HepG2 (cell line): ENCODE data around the gene INSIG1.

Experiments used
- LBX2 ChIP-seq: sonication (generic); formaldehyde crosslinking; IDR thresholded peaks from 2 replicates; pipeline ENCODE4 v1.5.0; 2020; ENCODE audit warnings: missing genetic modification reagents, mild to moderate bottlenecking, borderline replicate concordance
- SP2 ChIP-seq: sonication (generic); formaldehyde crosslinking; IDR thresholded peaks from 2 replicates; pipeline ENCODE4 v1.5.1; 2020; ENCODE audit warnings: mild to moderate bottlenecking, missing genetic modification reagents
- SP4 ChIP-seq: sonication (generic); formaldehyde crosslinking; IDR thresholded peaks from 2 replicates; pipeline ENCODE4 v1.8.1; 2023; ENCODE audit warnings: mild to moderate bottlenecking, missing genetic modification reagents
- ZFAT ChIP-seq: sonication (generic); formaldehyde crosslinking; conservative IDR thresholded peaks from 2 replicates; pipeline ENCODE4 v1.8.1; 2023; ENCODE audit warnings: missing genetic modification reagents, inconsistent platforms

GRCh38 chr7:155315977-155316376 is 18.3 kb downstream of the INSIG1 start:
- TF ChIP-seq SP4 (CRISPR knock-in tag), result no peak
- TF ChIP-seq LBX2 (CRISPR knock-in tag), result no peak
- TF ChIP-seq SP2 (CRISPR knock-in tag), result no peak
- TF ChIP-seq ZFAT, result no peak
